ENCODE results near the gene PRKACA.

Gene PRKACA

GRCh38 chr19:14116918-14117578 is 514 bp downstream of the PRKACA start (continued):
- TF ChIP-seq GLI2 (tag by site-specific recombination; IDR thresholded peaks at IDR 0.05; ENCODE audit: borderline replicate concordance, low read depth) (no peak), ZNF571 (tag by site-specific recombination; IDR thresholded peaks at IDR 0.05) (no peak)

- no peak overlapping the region for H3K27ac ChIP-seq (ENCODE audit: extremely low read depth, low read depth, low read length)
- peaks cover 0 to 18% of the 10 kb centered on the region in 2 experiments; a peak in 2 of 3 replicates for H3K36me3 ChIP-seq (ENCODE audit: control insufficient read depth in 2 of 2, insufficient read depth in 1 of 2, low read length in 2 of 2)
- peak overlapping the region; percentile 76 for H3K4me3 ChIP-seq (ENCODE audit: low read depth, low read length)
- ChIA-PET CTCF (interaction anchor here (1.3 to 3.5 kb wide), 2 partner anchors 20 kb away, joined by 3 to 26 read pairs; partner anchors contain the start of gene ASF1B), POLR2A (interaction anchor here (5.7 kb wide), 1 partner anchor 20 kb away, joined by 45 read pairs; the partner anchor contains the start of gene ASF1B)
- no peaks in the 10 kb centered on the region for H3K9me3 ChIP-seq (ENCODE audit: control insufficient read depth, insufficient read depth, low read depth, low read length)
- H3K4me1 ChIP-seq (ENCODE audit: control insufficient read depth, insufficient read depth, low read length), result peaks cover 11% of the 10 kb centered on the region
- TF ChIP-seq ZNF677 (tag by site-specific recombination; IDR thresholded peaks at IDR 0.05) (peak; percentile 84), TRIM28 (IDR thresholded peaks at IDR 0.05; ENCODE audit: borderline replicate concordance, low read length) (no peak)
These were observed 1.0 kb downstream of the PRKACA start for GRCh38 chr19:14116525-14116917.

- ChIA-PET POLR2A (interaction anchor here (5.7 kb wide), 1 partner anchor 20 kb away, joined by 45 read pairs; the partner anchor contains the start of gene ASF1B), CTCF (interaction anchor here (1.3 to 3.5 kb wide), 2 partner anchors 20 kb away, joined by 3 to 26 read pairs; partner anchors contain the start of gene ASF1B)
- H3K4me1 ChIP-seq (ENCODE audit: control insufficient read depth, insufficient read depth, low read length), result peaks cover 11% of the 10 kb centered on the region
These were observed 1.8 kb downstream of the PRKACA start for GRCh38 chr19:14115756-14116155.

GRCh38 chr19:14114854-14115253 is 2.7 kb downstream of the PRKACA start:
- no peak for TF ChIP-seq BCL11A (tag by site-specific recombination; IDR thresholded peaks at IDR 0.05; ENCODE audit: low read depth)
- TF ChIP-seq AEBP2 (tag by site-specific recombination; IDR thresholded peaks at IDR 0.05; ENCODE audit: borderline replicate concordance), result no peak
- TF ChIP-seq CTCF (tag by site-specific recombination; IDR thresholded peaks at IDR 0.05), result peak; percentile 33; the same call in 1 of the 2 replicates
- TF ChIP-seq GLIS1 (tag by site-specific recombination; IDR thresholded peaks at IDR 0.05), result no peak
- no peaks in the 10 kb centered on the region for H3K9me3 ChIP-seq (ENCODE audit: control insufficient read depth, insufficient read depth, low read depth, low read length)
- ChIA-PET POLR2A (interaction anchor here (5.7 kb wide), 1 partner anchor 21 kb away, joined by 45 read pairs; the partner anchor contains the start of gene ASF1B), CTCF (interaction anchor here (0.7 to 3.5 kb wide), 7 partner anchors 21 to 411 kb away, joined by 3 to 26 read pairs (median 4); partner anchors contain the start of gene ASF1B)
- no peak overlapping the region for H3K27ac ChIP-seq (ENCODE audit: extremely low read depth, low read depth, low read length)
- peaks cover 11% of the 10 kb centered on the region for H3K4me1 ChIP-seq (ENCODE audit: control insufficient read depth, insufficient read depth, low read length)
- no peak overlapping the region for H3K4me3 ChIP-seq (ENCODE audit: low read depth, low read length)
- H3K36me3 ChIP-seq (ENCODE audit: control insufficient read depth in 2 of 2, insufficient read depth in 1 of 2, low read length in 2 of 2), result peaks cover 0 to 7% of the 10 kb centered on the region in 2 experiments; a peak in 2 of 3 replicates

More at GRCh38 chr19:14115756-14116155, 1.8 kb downstream of the PRKACA start:
- H3K9me3 ChIP-seq (ENCODE audit: control insufficient read depth, insufficient read depth, low read depth, low read length), result no peaks in the 10 kb centered on the region
- no peak overlapping the region for H3K4me3 ChIP-seq (ENCODE audit: low read depth, low read length)
- H3K36me3 ChIP-seq (ENCODE audit: control insufficient read depth in 2 of 2, insufficient read depth in 1 of 2, low read length in 2 of 2), result peaks cover 0 to 12% of the 10 kb centered on the region in 2 experiments; a peak in 2 of 3 replicates
- TF ChIP-seq KLF1 (tag by site-specific recombination; IDR thresholded peaks at IDR 0.05) (no peak), TRIM28 (IDR thresholded peaks at IDR 0.05; ENCODE audit: borderline replicate concordance, low read length) (no peak), YY1 (tag by site-specific recombination; IDR thresholded peaks at IDR 0.05) (no peak), ZNF596 (tag by site-specific recombination; IDR thresholded peaks at IDR 0.05) (no peak), ZNF19 (tag by site-specific recombination; IDR thresholded peaks at IDR 0.05; ENCODE audit: low read depth) (no peak), ZNF580 (tag by site-specific recombination; IDR thresholded peaks at IDR 0.05) (no peak), SP7 (tag by site-specific recombination; IDR thresholded peaks at IDR 0.05) (no peak), ZNF140 (tag by site-specific recombination; IDR thresholded peaks at IDR 0.05) (no peak), HOXD13 (CRISPR knock-in tag; IDR thresholded peaks at IDR 0.05; ENCODE audit: borderline replicate concordance) (no peak)
- no peak overlapping the region for H3K27ac ChIP-seq (ENCODE audit: extremely low read depth, low read depth, low read length)

Measured in HEK293 (cell line).